CD4-positive, alpha-beta T cell treated with Interleukin-12 subunit alpha and Interleukin-12 subunit beta, for 1 hour (primary cell): ENCODE data around the gene PBOV1.

Source experiments
- DNase-seq: peaks from one replicate; pipeline ENCODE4 v3.0.0-alpha.2; 2020

The PBOV1 gene

DNA sequence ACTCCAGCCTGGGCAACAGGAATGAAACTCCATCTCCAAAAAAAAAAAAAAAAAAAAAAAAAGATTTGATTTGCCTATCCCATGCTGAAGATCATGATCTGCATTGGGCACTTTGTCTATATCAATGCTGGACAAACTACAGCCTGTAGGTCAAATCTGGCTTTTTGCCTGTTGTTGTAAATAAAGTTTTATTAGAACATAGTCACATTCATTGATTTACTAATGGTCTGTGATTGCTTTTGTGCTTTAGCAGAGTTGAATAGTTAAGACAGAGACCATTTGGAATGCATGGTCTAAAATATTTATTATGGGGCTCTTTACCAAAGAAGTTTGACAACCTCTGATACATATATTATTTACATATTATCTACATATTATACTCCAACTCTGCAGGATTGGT, 14.0 kb downstream of the PBOV1 start:
- no peak for DNase-seq

GRCh38 chr6:138203315-138203714, 15.0 kb downstream of the PBOV1 start:
- no peak for DNase-seq

- no peak for DNase-seq
Observed at GRCh38 chr6:138201836-138202235, 16.5 kb downstream of the PBOV1 start.

DNA sequence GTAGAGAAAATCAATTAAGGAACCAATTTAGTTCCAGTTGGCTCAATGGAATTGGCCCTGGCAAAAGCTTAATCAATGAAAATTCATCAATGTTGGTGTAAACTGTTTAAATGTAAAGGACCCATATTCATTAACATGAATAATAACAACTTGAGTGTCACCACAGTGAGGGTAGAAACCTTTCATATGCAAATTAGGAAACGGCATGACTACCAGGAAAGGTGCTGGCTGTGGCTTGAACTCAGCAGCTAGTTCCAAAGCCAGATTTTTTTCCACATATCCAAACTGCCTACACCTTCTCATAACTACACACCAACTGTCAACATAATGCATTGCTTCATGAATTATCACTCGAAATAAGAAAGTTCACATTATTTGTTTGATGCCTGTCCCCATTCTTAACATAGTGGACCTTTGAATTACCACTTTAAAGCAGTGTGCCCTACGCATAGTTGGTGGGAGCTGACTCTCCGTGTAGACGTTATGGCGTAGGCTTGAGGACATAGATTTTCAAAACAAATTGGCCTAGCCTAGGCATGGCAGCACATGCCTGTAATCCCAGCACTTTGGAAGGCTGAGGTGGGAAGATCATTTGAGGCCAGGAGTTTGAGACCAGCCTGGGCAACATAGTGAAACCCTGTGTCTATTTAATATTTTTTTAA, 19.7 kb downstream of the PBOV1 start:
- DNase-seq, result no peak

DNA sequence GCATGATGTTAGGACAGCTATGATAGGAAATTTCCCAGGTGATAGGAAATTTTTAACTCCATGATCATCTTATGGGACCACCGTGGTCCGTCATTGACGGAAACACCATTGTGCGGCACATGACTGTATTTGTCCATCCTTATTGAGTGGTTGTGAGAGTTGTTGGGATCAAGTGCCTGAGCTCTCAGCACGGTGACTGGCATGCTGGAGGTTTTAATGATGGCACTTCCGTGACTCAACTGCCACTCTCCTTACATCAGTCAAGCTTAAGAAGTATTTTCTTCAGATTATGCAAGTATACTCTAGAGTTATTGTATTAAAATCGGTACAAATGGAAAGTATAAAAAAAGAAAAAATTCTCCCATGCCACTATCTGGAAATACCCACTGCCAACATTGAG, 20.7 kb downstream of the PBOV1 start:
- no peak for DNase-seq

- DNase-seq, result no peak
Observed at GRCh38 chr6:138196122-138196738, 22.1 kb downstream of the PBOV1 start.

GRCh38 chr6:138194287-138194686, 24.0 kb downstream of the PBOV1 start:
- DNase-seq, result no peak

DNA sequence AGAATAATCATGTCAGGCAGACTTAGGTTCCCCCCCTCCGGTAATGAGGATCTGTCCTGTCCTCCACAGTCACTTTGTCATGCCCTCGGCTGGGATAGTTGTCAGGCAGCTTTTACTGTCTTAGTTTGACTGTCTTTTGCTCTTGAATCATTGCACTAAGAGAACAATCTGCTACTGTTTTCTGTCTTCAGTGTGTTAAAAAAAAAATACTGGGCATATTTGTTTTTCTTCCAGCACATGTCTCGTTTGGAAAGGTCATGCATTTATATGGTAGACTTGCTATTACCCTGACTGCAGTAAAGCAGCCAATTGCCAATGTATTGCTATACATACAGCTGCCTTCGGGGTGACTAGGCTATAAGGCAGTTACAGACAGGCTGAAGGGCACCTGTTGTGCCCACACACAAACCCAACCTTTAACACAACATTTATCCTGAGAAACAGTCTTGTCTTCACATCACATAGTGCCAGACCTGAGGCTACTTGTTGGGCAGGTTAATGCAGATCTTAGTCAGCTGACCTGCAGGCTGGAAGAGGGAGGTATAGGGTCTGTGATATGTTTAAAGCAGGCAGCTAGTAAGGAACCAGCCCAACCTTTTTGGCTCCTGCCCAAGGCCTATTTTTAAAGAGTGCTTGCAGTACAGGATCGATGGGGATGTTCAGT, 29.9 kb downstream of the PBOV1 start:
- no peak for DNase-seq

GRCh38 chr6:138187156-138187555, 31.1 kb downstream of the PBOV1 start:
- DNase-seq, result no peak

DNA sequence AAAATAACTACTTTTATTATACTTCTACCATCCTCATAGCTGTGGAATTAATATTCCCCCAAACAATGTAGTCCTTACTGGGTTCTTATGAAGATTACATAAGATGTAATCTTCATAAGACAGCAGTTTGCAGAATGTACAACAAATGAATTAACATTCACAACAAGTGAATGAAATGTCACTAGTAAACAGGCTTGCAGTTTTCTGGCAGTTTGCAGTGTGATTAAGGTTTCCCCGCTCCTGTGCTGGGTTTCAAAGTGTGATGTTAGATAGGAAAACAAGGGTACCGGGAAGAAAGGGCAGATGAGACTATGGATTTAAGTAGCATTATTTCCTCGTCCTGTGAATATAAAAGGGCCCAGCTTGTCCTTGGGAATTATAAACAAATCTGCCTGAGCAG, 34.1 kb downstream of the PBOV1 start:
- DNase-seq, result no peak

DNA sequence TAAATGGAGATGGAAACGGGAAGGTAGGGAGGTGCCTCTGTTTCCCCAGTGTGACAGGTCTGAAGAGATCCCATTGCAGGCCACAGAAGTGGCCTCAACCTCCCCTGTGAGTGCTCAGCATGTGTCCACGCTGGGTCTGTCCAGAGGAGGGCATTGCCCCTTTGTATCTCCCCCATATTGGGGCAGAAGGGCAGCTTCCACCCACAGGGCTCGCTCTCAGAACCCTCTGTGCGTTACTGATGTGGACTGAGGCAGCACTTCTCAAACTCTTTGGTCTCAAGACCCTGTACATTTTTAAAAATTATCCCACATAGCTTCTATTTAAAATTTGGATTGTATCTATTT, 34.5 kb downstream of the PBOV1 start:
- DNase-seq, result no peak

GRCh38 chr6:138182939-138183789, 35.1 kb downstream of the PBOV1 start:
- no peak for DNase-seq

DNA sequence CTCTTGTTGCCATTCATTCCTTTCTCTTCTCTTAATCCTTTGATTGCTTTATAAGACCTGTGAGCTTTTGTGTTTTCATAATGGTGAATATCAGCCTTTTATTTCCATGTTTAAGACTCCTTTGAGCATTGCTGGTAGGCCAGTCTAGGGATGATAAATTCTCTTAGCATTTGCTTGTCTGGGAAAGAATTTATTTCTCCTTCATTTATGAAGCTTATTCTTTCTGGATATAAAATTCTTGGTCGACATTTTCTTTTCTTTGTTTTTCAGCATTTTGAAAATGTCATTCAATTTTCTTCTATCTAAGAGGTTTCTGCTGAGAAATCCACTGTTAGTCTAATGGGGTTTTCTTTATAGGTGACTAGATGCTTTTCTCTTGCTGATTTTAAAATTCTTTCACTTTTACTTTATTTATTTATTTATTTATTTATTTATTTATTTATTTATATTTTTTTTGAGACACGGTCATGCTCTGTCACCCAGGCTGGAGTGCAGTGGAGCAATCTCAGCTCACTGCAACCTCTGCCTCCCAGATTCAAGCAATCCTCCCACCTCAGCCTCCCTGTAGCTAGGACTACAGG, 41.5 kb downstream of the PBOV1 start:
- no peak for DNase-seq

DNA sequence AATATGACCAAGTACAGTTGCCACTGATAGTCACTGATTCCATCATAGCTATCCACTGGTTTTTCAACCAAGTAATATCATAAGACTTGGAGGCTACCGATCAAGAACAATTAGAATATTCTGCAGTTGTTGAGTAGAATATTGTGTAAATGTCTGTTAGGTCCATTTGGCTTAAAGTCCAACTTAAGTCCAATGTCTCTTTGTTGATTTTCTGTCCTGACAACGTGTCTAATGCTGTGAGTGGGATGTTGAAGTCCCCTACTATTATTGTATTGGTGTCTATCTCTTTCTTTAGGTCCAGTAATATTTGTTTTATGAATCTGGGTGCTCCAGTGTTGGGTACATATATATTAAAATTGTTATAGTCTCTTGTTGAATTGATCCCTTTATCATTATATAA, 42.7 kb downstream of the PBOV1 start:
- DNase-seq, result no peak
